ENCODE data around the gene DEPDC5.

The DEPDC5 gene

DNA sequence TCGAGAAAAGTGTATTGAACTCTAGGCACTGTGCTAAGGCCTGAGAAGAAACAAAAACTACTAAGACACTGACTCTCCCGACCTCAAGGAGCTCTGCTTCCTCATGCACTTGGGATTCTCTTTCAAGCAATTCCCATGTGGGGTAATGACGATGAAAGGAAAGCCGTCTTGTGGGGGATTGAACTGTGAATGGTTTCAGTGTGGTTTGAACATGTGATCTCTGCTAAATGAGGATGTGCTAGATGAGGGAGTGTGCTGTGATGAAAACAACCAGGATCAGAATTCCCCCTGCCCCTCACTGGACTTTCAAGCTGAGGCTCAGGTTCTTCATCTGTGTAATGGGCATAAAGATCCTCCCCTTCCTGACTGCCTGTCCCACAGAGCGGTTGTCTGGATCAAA lies 74.9 kb downstream of the DEPDC5 start:
- Histone ChIP-seq H3K9me3 (ENCODE audit: low read depth, low read length) (no peaks in the 10 kb centered on the region), H3K27ac (no peak overlapping the region), H3K36me3 (ENCODE audit: insufficient read depth, low read length) (peaks cover 20% of the 10 kb centered on the region), H3K9ac (ENCODE audit: insufficient read length) (no peak overlapping the region), H3K4me3 (no peak overlapping the region)
- no peak for DNase-seq (ENCODE audit: low read depth, low spot score)
- TF ChIP-seq EZH2 (IDR thresholded peaks at IDR 0.05) (no peak), FOXP2 (optimal IDR thresholded peaks at IDR 0.05; ENCODE audit: control extremely low read depth, extremely low read length, insufficient read depth) (no peak), POLR2AphosphoS5 (IDR thresholded peaks at IDR 0.05; ENCODE audit: borderline replicate concordance, low read depth, low read length) (no peak)

- Histone ChIP-seq H3K36me3 (ENCODE audit: insufficient read depth, low read length) (peaks cover 20% of the 10 kb centered on the region), H3K4me3 (no peak overlapping the region), H3K9ac (ENCODE audit: insufficient read length) (no peak overlapping the region), H3K27ac (no peak overlapping the region), H3K9me3 (ENCODE audit: low read depth, low read length) (no peaks in the 10 kb centered on the region)
- TF ChIP-seq EZH2 (IDR thresholded peaks at IDR 0.05) (no peak), FOXP2 (optimal IDR thresholded peaks at IDR 0.05; ENCODE audit: control extremely low read depth, extremely low read length, insufficient read depth) (no peak), POLR2AphosphoS5 (IDR thresholded peaks at IDR 0.05; ENCODE audit: borderline replicate concordance, low read depth, low read length) (no peak)
- no peak for DNase-seq (ENCODE audit: low read depth, low spot score)
Observed at GRCh38 chr22:31829505-31829904, 75.7 kb downstream of the DEPDC5 start.

- no peak overlapping the region for H3K27ac ChIP-seq
Observed at GRCh38 chr22:31830721-31831070, 76.9 kb downstream of the DEPDC5 start.

GRCh38 chr22:31833930-31834329 lies 80.1 kb downstream of the DEPDC5 start:
- Histone ChIP-seq H3K27ac (no peak overlapping the region), H3K9me3 (ENCODE audit: low read depth, low read length) (no peaks in the 10 kb centered on the region), H3K36me3 (ENCODE audit: insufficient read depth, low read length) (peaks cover 6% of the 10 kb centered on the region), H3K9ac (ENCODE audit: insufficient read length) (no peak overlapping the region), H3K4me3 (no peak overlapping the region)
- TF ChIP-seq EZH2 (IDR thresholded peaks at IDR 0.05): no peak
- no peak for TF ChIP-seq POLR2AphosphoS5 (IDR thresholded peaks at IDR 0.05; ENCODE audit: borderline replicate concordance, low read depth, low read length)
- TF ChIP-seq FOXP2 (optimal IDR thresholded peaks at IDR 0.05; ENCODE audit: control extremely low read depth, extremely low read length, insufficient read depth): no peak
- no peak for DNase-seq (ENCODE audit: low read depth, low spot score)

More at GRCh38 chr22:31830721-31831070, 76.9 kb downstream of the DEPDC5 start:
- TF ChIP-seq POLR2AphosphoS5 (IDR thresholded peaks at IDR 0.05; ENCODE audit: borderline replicate concordance, low read depth, low read length): no peak
- TF ChIP-seq FOXP2 (optimal IDR thresholded peaks at IDR 0.05; ENCODE audit: control extremely low read depth, extremely low read length, insufficient read depth): no peak
- no peak for TF ChIP-seq EZH2 (IDR thresholded peaks at IDR 0.05)
- no peak overlapping the region for H3K9ac ChIP-seq (ENCODE audit: insufficient read length)
- H3K4me3 ChIP-seq: no peak overlapping the region
- no peaks in the 10 kb centered on the region for H3K9me3 ChIP-seq (ENCODE audit: low read depth, low read length)
- no peak for DNase-seq (ENCODE audit: low read depth, low spot score)
- peaks cover 20% of the 10 kb centered on the region for H3K36me3 ChIP-seq (ENCODE audit: insufficient read depth, low read length)

DNA sequence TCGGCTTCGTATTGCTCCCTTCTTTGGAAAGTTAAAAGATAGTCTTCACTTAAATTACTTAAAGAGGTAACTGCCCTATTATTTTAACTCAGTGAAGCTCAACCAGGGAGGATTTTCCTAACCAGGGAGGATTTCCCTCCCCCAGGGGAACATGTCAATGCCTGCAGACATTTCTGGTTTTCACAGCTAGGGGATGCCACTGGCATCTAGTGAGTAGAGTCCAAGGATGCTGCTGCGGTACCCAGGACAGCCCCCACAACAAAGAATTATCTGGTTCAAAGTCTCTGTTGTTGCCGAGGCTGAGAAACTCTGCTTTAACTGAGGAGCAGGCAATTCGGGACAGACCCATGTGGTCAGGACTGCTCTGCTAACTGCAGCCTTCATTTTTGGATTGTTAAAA lies 82.2 kb downstream of the DEPDC5 start:
- Histone ChIP-seq H3K9me3 (ENCODE audit: low read depth, low read length) (no peaks in the 10 kb centered on the region), H3K27ac (no peak overlapping the region), H3K9ac (ENCODE audit: insufficient read length) (no peak overlapping the region), H3K4me3 (no peak overlapping the region), H3K36me3 (ENCODE audit: insufficient read depth, low read length) (peaks cover 6% of the 10 kb centered on the region)
- no peak for DNase-seq (ENCODE audit: low read depth, low spot score)
- no peak for TF ChIP-seq FOXP2 (optimal IDR thresholded peaks at IDR 0.05; ENCODE audit: control extremely low read depth, extremely low read length, insufficient read depth)

GRCh38 chr22:31838917-31839316 lies 85.1 kb downstream of the DEPDC5 start:
- no peaks in the 10 kb centered on the region for H3K9me3 ChIP-seq (ENCODE audit: low read depth, low read length)
- no peak overlapping the region for H3K4me3 ChIP-seq
- no peak overlapping the region for H3K27ac ChIP-seq
- peaks cover 6% of the 10 kb centered on the region for H3K36me3 ChIP-seq (ENCODE audit: insufficient read depth, low read length)
- TF ChIP-seq EZH2 (IDR thresholded peaks at IDR 0.05) (no peak), FOXP2 (optimal IDR thresholded peaks at IDR 0.05; ENCODE audit: control extremely low read depth, extremely low read length, insufficient read depth) (no peak), POLR2AphosphoS5 (IDR thresholded peaks at IDR 0.05; ENCODE audit: borderline replicate concordance, low read depth, low read length) (no peak)
- no peak for DNase-seq (ENCODE audit: low read depth, low spot score)
- no peak overlapping the region for H3K9ac ChIP-seq (ENCODE audit: insufficient read length)

GRCh38 chr22:31839986-31840385 lies 86.2 kb downstream of the DEPDC5 start:
- Histone ChIP-seq H3K36me3 (ENCODE audit: insufficient read depth, low read length) (peaks cover 6% of the 10 kb centered on the region), H3K27ac (no peak overlapping the region), H3K9ac (ENCODE audit: insufficient read length) (no peak overlapping the region), H3K4me3 (no peak overlapping the region), H3K9me3 (ENCODE audit: low read depth, low read length) (no peaks in the 10 kb centered on the region)
- no peak for TF ChIP-seq EZH2 (IDR thresholded peaks at IDR 0.05)
- TF ChIP-seq POLR2AphosphoS5 (IDR thresholded peaks at IDR 0.05; ENCODE audit: borderline replicate concordance, low read depth, low read length): no peak
- TF ChIP-seq FOXP2 (optimal IDR thresholded peaks at IDR 0.05; ENCODE audit: control extremely low read depth, extremely low read length, insufficient read depth): no peak
- DNase-seq (ENCODE audit: low read depth, low spot score): no peak

DNA sequence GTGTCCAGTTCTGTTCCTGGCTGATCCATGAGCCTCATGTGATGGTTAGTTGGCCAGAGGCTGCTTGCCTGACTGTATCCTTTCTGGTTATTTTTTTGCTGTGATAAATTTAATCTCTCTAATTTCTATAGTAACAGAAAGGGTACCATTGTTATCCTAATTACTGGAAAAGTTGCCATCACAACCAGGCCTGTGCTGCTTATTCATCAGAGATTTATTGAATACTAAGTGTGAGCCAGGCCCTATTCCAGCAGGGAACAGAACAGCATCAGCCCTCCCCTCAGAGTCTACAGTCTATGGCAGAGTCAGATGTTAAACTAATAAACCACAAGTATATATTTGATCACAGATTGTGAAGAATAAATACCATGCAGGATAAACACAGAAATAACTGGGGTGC lies 86.8 kb downstream of the DEPDC5 start:
- Histone ChIP-seq H3K36me3 (ENCODE audit: insufficient read depth, low read length) (peaks cover 10% of the 10 kb centered on the region), H3K9me3 (ENCODE audit: low read depth, low read length) (no peaks in the 10 kb centered on the region), H3K4me3 (no peak overlapping the region), H3K9ac (ENCODE audit: insufficient read length) (no peak overlapping the region), H3K27ac (no peak overlapping the region)
- no peak for TF ChIP-seq FOXP2 (optimal IDR thresholded peaks at IDR 0.05; ENCODE audit: control extremely low read depth, extremely low read length, insufficient read depth)
- no peak for TF ChIP-seq POLR2AphosphoS5 (IDR thresholded peaks at IDR 0.05; ENCODE audit: borderline replicate concordance, low read depth, low read length)
- no peak for TF ChIP-seq EZH2 (IDR thresholded peaks at IDR 0.05)
- DNase-seq (ENCODE audit: low read depth, low spot score): no peak

- no peak overlapping the region for H3K9ac ChIP-seq (ENCODE audit: insufficient read length)
- H3K9me3 ChIP-seq (ENCODE audit: low read depth, low read length): no peaks in the 10 kb centered on the region
- no peak for TF ChIP-seq FOXP2 (optimal IDR thresholded peaks at IDR 0.05; ENCODE audit: control extremely low read depth, extremely low read length, insufficient read depth)
- no peak for TF ChIP-seq EZH2 (IDR thresholded peaks at IDR 0.05)
- no peak for TF ChIP-seq POLR2AphosphoS5 (IDR thresholded peaks at IDR 0.05; ENCODE audit: borderline replicate concordance, low read depth, low read length)
- DNase-seq (ENCODE audit: low read depth, low spot score): no peak
- peaks cover 17% of the 10 kb centered on the region for H3K36me3 ChIP-seq (ENCODE audit: insufficient read depth, low read length)
- no peak overlapping the region for H3K27ac ChIP-seq
- no peak overlapping the region for H3K4me3 ChIP-seq
Observed at GRCh38 chr22:31841078-31841827, 87.4 kb downstream of the DEPDC5 start.

Data from SK-N-MC (cell line).